Measurements from ENCODE around the gene EXOC6B. TPM values are rescaled to one million over a fixed set of nuclear protein-coding genes. Genes with fewer than 3 reads are reported as not detected.

EXOC6B gene
- total RNA-seq, 4 donors from 2014 or later, result 15.7 to 58.4 (median 37.9) TPM

GRCh38 chr2:72782520-72782919 is 43.3 kb downstream of the EXOC6B start:
- no peak overlapping the region for H3K27ac ChIP-seq
- no peak for TF ChIP-seq CTCF (IDR thresholded peaks at IDR 0.05)
- no peak for TF ChIP-seq EP300 (IDR thresholded peaks at IDR 0.05; ENCODE audit: low read depth)
- TF ChIP-seq POLR2AphosphoS5 (IDR thresholded peaks at IDR 0.05), result no peak
- no peak for TF ChIP-seq POLR2A (IDR thresholded peaks at IDR 0.05)
- H3K36me3 ChIP-seq, result peaks cover 0 to 7% (median 0%) of the 10 kb centered on the region in 4 donors
- no peaks in the 10 kb centered on the region for H3K27me3 ChIP-seq
- in situ Hi-C loops (cut with MboI; ENCODE audit: low pct_ligation_motif_present in 1 of 4, low pct_unique_long_range_greater_than_20kb in 1 of 4, low sequenced_read_pairs in 3 of 4), result no loop called here
- peaks cover 0 to 30% (median 9%) of the 10 kb centered on the region in 4 donors for H3K4me1 ChIP-seq
- 87 to 94% methylated on average over 3 of the region's 3 CpGs for WGBS, 2 donors (ENCODE audit: low coverage in 1 of 2)
- no peak for DNase-seq
- H3K9me3 ChIP-seq, result no peaks in the 10 kb centered on the region
- no peak overlapping the region for H3K4me3 ChIP-seq
- intact Hi-C loops (cut with DNase I; ENCODE audit: low total_unique reads), result no loop called here

- intact Hi-C loops (cut with DNase I; ENCODE audit: low total_unique reads), result no loop called here
- Histone ChIP-seq H3K27me3 (no peaks in the 10 kb centered on the region), H3K36me3 (peaks cover 0 to 7% (median 0%) of the 10 kb centered on the region in 4 donors), H3K4me3 (no peak overlapping the region), H3K4me1 (peaks cover 0 to 30% (median 9%) of the 10 kb centered on the region in 4 donors), H3K27ac (no peak overlapping the region), H3K9me3 (no peaks in the 10 kb centered on the region)
- WGBS, 2 donors (ENCODE audit: low coverage in 1 of 2), result 77 to 79% methylated on average over 4 to 5 of the region's 5 CpGs
- TF ChIP-seq POLR2A (IDR thresholded peaks at IDR 0.05) (no peak), POLR2AphosphoS5 (IDR thresholded peaks at IDR 0.05) (no peak), EP300 (IDR thresholded peaks at IDR 0.05; ENCODE audit: low read depth) (no peak), CTCF (IDR thresholded peaks at IDR 0.05) (no peak)
- in situ Hi-C loops (cut with MboI; ENCODE audit: low pct_ligation_motif_present in 1 of 4, low pct_unique_long_range_greater_than_20kb in 1 of 4, low sequenced_read_pairs in 3 of 4), result no loop called here
- no peak for DNase-seq
Observed at GRCh38 chr2:72781480-72781879, 44.4 kb downstream of the EXOC6B start.

- H3K27ac ChIP-seq, result no peak overlapping the region
- intact Hi-C loops (cut with DNase I; ENCODE audit: low total_unique reads), result no loop called here
Observed at GRCh38 chr2:72780477-72780876, 45.4 kb downstream of the EXOC6B start.

GRCh38 chr2:72779495-72779894 is 46.3 kb downstream of the EXOC6B start:
- Histone ChIP-seq H3K4me1 (peaks cover 0 to 13% (median 6%) of the 10 kb centered on the region in 4 donors), H3K36me3 (peaks cover 0 to 7% (median 0%) of the 10 kb centered on the region in 4 donors), H3K4me3 (no peak overlapping the region), H3K27me3 (no peaks in the 10 kb centered on the region), H3K9me3 (no peaks in the 10 kb centered on the region), H3K27ac (no peak overlapping the region)
- in situ Hi-C loops (cut with MboI; ENCODE audit: low pct_ligation_motif_present in 1 of 4, low pct_unique_long_range_greater_than_20kb in 1 of 4, low sequenced_read_pairs in 3 of 4) (loop anchor here in 3 of 4 donors (5.0 to 10.0 kb wide), 3 partner anchors 73 to 85 kb away; no protein-coding TSS in a partner anchor), intact Hi-C loops (cut with DNase I; ENCODE audit: low total_unique reads) (no loop called here)
- 89 to 100% methylated on average over 1 to 2 of the region's 2 CpGs for WGBS, 2 donors (ENCODE audit: low coverage in 1 of 2)
- no peak for TF ChIP-seq EP300 (IDR thresholded peaks at IDR 0.05; ENCODE audit: low read depth)
- DNase-seq, result no peak

More at GRCh38 chr2:72780477-72780876, 45.4 kb downstream of the EXOC6B start:
- Histone ChIP-seq H3K9me3 (no peaks in the 10 kb centered on the region), H3K27me3 (no peaks in the 10 kb centered on the region), H3K4me3 (no peak overlapping the region), H3K36me3 (peaks cover 0 to 7% (median 0%) of the 10 kb centered on the region in 4 donors), H3K4me1 (peaks cover 0 to 21% (median 9%) of the 10 kb centered on the region in 4 donors)
- 28 to 29% methylated on average over 2 of the region's 2 CpGs for WGBS, 2 donors (ENCODE audit: low coverage in 1 of 2)
- no peak for DNase-seq
- in situ Hi-C loops (cut with MboI; ENCODE audit: low pct_ligation_motif_present in 1 of 4, low pct_unique_long_range_greater_than_20kb in 1 of 4, low sequenced_read_pairs in 3 of 4), result no loop called here
- TF ChIP-seq POLR2A (IDR thresholded peaks at IDR 0.05), result no peak
- TF ChIP-seq EP300 (IDR thresholded peaks at IDR 0.05; ENCODE audit: low read depth), result no peak
- TF ChIP-seq POLR2AphosphoS5 (IDR thresholded peaks at IDR 0.05), result no peak
- no peak for TF ChIP-seq CTCF (IDR thresholded peaks at IDR 0.05)

GRCh38 chr2:72778410-72778809 is 47.4 kb downstream of the EXOC6B start:
- Histone ChIP-seq H3K4me3 (no peak overlapping the region), H3K27me3 (no peaks in the 10 kb centered on the region), H3K27ac (no peak overlapping the region), H3K9me3 (no peaks in the 10 kb centered on the region), H3K4me1 (peaks cover 0 to 13% (median 6%) of the 10 kb centered on the region in 4 donors), H3K36me3 (no peaks in the 10 kb centered on the region)
- 55 to 71% methylated on average over 1 of the region's 1 CpG for WGBS, 2 donors (ENCODE audit: low coverage in 1 of 2)
- no peak for TF ChIP-seq EP300 (IDR thresholded peaks at IDR 0.05; ENCODE audit: low read depth)
- intact Hi-C loops (cut with DNase I; ENCODE audit: low total_unique reads) (no loop called here), in situ Hi-C loops (cut with MboI; ENCODE audit: low pct_ligation_motif_present in 1 of 4, low pct_unique_long_range_greater_than_20kb in 1 of 4, low sequenced_read_pairs in 3 of 4) (loop anchor here in 3 of 4 donors (5.0 to 10.0 kb wide), 3 partner anchors 74 to 86 kb away; no protein-coding TSS in a partner anchor)
- no peak for DNase-seq
